HK-2 (cell line): ENCODE results near the gene CERS1.

Source experiments
- DNase-seq: peaks from one replicate; pipeline ENCODE4 v3.0.0-alpha.2; 2018; ENCODE audit not compliant: unreplicated experiment

The CERS1 gene

DNA sequence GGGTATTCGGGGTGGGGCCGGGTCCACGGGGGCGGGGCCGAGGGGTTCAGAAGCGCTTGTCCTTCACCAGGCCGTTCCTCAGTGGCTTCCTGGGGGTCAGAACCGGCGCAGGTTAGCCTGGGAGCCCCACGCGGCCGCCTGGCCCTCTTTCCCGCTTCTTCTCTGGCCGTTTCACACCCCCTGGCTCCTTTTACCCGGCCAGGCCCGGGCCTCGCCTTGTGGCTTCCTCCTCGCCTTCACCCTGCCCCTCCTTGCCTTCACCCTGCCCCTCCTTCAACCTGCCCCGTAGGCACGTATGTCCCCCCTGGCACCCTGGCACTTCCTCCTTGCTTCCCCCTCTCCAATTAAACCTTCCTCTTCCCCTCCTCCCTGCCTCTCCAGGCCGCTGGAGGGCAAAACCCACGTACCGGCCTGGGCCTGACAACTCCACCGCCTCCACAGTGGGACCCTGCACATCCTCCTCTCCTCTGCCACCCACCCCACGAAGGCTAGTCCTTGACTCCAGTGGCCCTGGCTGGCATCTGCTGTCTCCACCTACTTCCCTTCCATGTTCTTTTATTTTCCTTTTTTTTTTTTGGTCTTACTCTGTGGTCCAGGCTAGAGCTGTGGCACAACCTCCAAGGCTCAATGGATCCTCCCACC is 25.3 kb downstream of the CERS1 start:
- DNase-seq, result no peak

DNA sequence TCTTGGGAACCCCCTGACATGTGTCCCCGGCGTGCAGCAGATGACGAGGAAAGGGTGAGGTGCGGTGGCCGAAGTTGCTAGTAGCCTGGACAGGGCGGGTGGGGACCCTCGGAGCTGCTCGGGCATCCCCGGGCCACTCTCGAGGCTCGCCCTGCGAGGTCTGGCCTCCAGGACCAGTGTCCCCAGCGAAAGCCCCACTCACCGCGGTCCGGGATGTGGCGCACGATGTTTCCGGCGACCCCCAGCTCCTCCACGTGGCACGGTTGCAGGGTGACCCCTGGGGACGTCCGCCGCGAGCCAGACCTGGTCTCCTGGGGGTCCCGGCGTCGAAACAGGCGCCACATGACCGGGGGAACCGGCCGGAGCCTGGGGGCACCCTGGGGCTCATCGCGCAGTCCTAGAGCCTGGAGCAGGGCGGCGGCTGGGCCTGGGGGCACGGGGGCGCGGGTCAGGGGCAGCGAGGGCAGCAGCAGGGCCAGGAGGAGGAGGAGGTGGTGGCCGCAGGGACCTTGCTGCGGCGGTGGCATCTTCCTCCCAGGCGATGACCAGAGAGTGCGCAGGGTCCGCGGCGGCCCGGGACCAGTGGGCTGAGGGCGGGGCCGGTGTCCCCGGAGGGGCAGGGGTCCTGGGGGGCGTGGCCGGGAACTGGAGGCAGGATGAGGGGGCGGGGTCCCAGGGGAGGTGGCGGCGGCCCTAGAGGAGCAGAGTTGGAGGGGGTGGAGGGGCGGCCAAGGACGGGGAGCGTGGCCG is 26.0 kb downstream of the CERS1 start:
- DNase-seq, result no peak

DNA sequence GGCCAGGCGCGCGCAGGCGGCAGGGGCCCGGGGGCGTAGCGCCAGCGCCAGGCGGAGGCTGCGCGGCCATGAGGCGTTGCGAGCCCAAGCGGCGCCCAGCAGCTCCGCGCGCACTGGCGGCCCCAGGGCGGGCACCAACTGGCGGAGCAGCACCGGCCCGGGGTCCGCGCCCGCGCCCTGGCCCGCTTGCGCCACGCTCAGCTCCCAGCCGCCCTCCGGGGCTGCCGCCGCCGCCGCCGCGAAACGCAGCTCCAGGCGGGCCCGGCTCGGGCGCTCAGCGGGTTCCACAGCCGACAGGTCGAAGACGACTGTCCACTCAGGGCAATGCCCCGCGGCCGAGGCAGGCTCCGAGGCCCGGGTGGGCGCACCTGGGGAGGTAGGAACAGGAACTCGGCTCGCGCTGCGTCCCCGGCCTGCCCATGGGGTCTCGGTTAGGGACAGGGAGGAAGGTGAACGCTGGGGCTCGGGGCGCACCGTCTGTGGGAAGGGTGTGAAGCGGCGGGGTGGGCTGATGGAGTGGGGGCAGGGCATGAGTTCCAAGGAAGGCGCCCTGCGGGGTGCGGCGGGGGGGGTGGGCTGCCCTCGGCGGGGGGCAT is 26.8 kb downstream of the CERS1 start:
- DNase-seq, result no peak

DNA sequence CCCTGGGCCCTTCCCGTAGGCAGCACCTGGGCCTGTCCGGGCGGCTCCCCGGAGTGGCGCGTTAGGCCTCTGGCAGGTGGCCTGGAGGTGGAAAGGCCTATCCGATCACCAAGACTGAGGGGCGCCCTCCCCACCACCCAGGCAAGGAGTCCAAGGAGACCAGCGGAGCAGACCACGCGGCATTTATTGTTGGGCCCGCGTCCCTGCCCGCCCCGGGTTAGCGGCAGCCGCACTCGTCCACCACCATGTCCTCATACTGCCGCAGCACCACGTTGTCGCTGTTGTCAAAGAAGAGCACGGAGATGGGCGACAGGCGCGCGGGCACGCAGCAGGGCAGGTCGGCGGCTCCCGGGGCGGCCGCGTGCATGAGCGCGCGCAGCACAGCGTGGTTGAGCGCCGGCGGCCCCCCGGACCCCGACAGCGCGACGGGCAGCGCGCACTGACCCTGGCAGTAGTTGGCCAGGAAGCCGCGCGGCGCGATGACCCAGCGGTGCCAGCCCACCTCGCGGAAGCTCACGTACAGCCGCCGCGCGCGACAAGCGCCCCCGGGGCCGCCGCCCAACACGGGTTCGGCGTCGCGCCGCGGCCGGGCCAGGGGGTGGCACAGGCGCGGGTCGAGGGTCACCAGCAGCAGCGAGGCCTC is 27.5 kb downstream of the CERS1 start:
- DNase-seq, result no peak

DNA sequence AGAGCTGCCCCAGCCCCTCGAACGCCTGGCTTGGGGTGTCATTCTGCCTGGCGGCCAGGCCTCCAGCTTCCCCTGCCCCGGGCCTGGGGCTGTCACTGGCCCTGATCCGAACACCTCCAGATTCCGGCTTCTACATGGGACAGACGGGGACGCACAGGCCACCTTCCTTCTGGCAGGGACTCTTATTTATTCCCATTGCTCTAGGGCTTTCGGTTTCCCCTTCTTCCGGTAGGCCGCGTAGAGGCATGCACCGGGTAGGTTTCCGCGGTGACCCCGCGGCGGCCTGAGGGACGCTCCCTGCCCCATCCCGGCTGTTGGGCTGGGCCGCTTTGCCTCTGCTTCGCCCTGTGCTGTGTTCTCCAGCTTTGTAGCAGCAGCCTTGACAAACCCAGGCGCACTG is 28.2 kb downstream of the CERS1 start:
- DNase-seq, result no peak

DNA sequence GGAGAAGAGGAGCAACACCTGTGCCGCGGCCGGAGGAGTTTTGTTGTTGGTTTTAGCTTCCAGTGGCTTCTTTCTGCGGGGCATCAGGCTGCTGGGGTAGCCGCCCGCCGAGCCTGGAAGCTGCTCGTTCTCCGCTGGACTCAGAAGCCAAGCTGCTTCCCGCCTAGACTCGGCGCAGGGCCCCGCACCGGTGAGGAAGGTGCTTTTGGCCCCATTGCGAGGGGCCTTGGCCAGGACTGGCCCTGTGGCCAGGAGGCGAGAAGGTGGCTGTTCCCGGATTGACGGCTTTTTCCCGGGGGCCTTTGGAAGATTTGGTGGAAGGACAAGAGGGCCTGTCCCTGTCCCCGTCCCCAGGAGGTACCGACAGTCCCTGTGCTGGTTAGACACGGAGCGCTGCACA is 28.8 kb downstream of the CERS1 start:
- no peak for DNase-seq

DNA sequence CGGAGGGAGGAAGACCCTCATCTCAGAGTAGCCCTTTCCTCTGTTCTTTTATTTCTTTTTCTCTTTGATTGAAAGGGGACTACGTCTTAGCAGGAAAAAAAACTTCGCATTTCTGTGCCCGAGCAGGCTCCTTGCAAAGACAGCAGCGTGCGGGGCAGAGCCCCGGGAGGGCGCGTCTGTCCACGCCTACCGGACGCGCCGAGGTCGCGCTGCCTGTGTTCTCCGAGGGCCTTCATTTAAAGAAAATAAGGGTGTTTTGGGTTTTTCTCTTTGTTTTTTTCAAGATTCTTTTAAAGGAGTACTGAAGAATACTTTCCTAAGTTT is 29.2 kb downstream of the CERS1 start:
- DNase-seq, result no peak

DNA sequence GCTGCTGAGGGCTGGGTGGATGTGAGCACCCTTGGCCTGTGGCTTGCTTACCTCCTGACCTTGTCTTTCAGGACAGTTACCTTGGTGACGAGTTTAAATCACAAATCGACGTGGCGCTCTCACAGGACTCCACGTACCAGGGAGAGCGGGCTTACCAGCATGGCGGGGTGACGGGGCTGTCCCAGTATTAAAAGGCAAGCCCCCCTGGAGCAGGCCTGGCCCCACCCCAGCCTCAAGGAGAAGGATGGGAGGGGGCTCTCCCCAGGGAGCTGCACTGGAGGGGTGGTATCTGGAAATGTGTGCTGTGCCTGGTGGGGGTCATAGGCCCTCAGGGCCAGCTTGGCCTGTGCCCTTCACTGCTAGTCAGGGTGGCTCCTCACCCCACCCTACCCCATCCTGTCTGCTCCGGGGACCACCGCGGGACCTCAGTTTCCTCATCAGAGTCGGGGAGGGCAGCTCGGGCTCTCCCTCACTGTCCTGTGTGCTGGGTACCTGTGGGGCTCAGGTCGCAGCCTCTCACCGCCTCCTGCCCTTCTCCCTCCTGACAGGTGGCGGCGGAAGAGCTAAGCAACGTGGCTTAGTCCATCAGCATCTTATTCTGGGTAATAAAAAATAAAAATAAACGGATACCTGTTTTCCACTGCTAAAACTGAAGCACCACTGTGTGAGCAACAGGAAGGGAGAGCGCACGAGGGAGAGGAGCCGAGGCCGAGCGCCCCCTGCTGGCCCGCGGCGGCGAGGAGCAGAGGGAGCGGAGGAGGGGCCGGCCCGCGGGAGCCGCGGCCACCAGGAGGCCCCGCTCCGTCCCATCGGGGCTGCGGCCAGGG is 29.8 kb downstream of the CERS1 start:
- DNase-seq, result no peak

DNA sequence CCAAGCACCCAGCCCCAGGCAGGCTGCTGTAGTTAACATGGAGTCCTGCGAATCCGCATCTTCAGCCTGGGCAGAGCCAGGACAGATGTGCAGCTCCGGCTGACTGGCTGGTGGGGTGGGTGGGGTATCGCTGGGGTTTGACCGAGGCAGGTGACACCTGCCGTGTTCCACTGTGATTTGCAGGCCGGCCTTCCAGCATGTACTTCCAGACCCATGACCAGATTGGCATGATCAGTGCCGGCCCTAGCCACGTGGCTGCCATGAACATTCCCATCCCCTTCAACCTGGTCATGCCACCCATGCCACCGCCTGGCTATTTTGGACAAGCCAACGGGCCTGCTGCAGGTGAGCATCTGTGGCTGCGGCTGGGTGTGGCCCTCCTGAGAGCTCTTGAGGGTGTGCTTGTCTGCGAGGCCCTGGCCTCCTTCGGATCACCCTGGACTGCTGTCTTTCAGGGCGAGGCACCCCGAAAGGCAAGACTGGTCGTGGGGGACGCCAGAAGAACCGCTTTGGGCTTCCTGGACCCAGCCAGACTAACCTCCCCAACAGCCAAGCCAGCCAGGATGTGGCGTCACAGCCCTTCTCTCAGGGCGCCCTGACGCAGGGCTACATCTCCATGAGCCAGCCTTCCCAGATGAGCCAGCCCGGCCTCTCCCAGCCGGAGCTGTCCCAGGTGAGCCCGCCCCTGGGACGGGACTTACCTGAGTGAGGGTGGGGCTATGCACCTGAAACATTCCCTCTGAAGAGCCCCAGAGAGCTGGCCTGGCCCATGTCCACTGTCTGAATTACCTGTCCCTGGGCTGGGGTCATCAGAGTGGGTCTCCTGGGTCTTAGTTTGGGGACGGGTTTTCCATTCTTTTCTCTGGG is 30.6 kb downstream of the CERS1 start:
- no peak for DNase-seq

DNA sequence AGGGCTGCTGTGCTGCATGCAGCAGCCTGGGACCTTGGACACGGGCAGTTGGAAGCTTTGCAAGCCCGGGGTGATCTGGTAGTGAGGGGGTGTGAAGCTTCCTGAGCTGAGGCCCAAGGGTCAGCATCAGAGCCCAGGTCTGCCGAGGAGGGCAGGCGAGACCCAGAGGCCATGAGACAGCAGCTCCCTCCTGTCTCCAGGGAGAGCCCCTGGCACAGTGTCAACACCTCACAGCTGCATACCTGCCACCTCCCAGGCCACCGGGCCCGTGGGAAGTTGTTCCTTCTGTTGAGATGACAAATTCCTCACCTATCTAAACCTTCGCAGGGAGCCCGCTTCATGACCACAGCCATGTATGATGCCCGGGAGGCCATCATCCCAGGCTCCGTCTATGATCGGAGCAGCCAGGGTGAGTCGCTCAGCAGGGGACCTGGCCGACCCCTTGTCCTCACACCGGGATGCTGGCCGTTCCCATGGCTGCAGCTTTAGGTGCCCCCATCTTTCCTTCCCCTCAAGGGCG is 32.1 kb downstream of the CERS1 start:
- DNase-seq, result no peak

DNA sequence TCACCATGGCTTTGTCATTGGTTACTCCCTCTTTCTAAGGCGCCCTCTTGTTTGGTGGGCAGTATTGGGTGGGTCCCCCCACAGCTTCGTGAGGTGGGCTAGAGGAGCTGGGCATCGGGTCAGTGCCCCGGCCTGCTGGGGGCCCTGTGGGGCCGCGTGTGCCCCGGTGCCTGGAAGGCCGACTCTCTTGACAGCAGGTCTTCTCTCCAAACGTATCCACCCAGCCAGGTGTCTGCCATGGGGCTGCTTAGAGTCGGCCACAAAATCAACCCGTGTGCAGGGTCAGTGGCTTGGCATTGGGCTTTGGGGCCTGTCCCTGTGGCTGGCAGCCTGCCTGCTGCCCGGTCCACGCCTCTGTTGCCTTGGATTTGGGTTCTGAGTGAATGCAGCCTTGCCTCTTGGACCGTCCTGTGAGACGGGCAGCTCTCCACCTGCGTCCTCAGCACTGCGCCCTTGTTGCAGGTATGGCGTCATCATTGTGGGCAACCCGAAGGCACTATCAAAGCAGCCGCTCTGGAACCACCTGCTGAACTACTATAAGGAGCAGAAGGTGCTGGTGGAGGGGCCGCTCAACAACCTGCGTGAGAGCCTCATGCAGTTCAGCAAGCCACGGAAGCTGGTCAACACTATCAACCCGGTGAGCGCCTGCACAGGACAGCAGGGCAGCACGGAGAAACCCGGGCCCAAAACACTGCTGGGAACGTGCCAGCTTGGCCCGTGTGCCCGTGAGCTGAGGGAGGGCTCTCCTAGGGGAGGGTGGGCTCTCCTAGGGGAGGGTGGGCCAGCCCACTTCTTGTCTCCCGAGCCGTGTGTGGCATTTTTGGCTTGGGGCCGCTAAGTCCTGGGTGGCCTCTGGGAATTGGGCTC is 32.7 kb downstream of the CERS1 start:
- DNase-seq, result no peak

DNA sequence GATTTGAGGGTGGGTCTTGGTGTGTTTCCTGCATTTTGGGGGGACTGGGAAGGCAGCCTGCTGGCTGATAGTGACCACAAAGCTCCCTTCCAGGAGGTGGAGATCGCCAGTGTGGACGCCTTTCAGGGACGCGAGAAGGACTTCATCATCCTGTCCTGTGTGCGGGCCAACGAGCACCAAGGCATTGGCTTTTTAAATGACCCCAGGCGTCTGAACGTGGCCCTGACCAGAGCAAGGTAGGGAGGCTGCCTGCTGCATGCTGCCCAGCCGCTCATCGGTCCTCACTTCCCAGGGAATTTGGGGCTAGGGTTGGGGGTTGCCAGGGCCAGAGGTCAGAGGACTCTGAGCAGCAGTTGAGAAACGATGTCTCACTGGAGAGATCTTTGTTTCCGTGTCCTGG is 34.0 kb downstream of the CERS1 start:
- DNase-seq, result no peak

DNA sequence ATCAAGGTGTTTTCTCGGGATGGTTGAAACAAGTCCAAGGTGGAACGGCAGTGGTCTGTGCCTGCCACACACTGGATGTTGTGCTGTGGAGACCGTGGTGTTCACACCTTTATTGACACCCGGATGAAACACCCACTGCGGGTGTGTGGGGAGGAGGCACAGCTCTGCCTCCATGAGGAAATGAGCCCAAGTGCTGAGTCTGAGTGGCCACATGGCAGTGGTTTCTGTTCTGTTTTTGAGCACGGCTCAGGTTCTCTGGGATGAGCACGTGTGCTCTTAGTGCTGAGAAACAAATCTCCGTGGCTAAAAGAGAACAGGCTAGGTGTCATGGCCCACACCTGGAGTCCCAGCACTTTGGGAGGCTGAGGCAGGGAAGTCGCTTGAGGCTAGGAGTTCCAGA is 34.7 kb downstream of the CERS1 start:
- no peak for DNase-seq

DNA sequence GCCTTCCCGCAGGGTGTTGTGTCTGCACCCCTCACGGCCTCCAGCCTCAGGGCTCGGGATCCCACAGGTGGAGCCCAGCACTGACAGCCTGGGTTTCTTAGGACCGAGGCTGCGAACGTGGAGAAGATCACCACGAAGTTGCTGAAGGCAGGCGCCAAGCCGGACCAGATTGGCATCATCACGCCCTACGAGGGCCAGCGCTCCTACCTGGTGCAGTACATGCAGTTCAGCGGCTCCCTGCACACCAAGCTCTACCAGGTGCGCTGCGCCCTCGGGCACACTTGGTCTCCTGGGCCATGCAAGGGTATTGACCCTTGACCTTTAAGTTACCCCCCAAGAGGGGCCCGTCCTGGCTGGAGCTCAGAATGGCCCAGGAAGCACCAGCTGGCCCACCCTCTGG is 35.2 kb downstream of the CERS1 start:
- no peak for DNase-seq

DNA sequence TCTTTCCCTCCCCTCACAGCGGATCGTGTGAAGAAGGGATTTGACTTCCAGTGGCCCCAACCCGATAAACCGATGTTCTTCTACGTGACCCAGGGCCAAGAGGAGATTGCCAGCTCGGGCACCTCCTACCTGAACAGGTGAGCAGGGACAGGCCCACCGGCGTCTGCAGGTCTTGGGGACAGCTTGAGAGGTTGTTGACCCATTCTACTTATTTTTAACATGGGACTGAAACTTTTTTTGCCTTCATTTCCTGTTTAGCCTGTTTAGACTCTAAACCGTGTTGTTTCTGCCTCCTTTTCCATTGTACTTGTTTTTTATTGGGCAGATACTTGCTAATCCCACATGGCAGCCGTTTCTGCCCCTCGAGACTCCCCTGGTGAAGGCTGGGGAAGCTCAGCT is 35.7 kb downstream of the CERS1 start:
- no peak for DNase-seq

DNA sequence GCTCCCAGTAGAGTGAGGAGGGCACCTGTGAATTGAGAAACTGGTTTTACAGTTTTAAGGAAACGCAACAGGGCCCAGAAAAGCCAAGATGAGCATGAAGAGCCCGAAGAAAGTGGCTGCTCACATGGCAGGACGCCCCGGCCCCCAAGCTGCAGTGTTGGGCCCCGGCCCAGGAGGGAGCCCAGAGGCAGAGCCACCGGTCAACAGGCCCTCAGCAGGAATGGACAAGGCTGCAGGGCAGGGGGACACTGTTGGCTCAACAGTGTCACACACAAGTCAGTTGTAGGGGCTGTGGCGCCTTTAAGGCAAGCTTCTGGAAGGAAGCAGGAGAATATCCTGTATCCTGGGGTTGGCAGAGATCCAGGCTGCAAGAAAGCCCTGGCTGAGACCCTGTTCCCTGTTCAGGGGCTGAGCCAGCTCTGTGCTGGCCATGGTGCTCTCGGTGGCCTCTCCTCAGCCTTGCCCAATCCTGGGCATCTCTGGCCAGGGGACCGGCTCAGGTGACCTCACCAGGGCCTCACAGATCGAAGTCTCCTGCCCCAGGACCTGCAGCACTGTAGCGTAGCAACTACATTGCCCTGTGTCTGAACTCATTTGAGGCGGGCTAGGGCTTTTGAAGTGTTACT is 36.2 kb downstream of the CERS1 start:
- no peak for DNase-seq

DNA sequence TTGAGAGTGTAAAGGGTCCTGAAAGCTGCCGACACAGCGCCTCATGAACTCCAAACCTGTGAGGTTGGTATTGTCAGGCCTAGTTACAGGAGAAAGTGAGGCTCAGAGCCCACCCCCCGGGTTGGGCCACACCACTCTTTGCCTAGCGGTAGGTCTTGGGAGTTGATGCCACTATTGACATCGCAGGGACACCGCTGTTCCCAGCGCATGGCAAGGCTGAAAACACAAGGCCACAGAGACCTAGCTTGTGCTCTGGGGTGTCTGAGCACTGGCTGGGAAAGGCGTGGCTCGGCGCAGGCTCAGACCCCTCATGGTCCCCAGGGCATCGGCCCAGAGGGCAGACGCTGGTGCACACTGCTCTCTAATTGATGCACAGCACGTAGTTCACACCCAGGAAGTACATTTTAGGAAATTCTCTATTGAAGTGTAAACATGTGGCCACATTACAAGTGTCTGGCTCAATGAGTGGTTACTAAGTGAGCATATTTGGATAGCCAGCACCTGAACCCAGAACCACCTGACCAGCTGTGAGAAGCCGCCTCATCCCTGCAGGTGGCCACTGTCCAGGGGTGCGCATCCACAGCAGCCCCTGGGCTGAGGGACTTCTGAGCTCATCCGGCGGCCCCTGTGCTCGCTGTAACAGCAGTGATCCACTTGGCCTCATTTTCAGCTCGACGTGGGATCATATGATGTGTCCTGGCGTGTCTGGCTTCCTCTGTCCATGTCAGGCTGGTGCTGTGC is 36.9 kb downstream of the CERS1 start:
- no peak for DNase-seq

DNA sequence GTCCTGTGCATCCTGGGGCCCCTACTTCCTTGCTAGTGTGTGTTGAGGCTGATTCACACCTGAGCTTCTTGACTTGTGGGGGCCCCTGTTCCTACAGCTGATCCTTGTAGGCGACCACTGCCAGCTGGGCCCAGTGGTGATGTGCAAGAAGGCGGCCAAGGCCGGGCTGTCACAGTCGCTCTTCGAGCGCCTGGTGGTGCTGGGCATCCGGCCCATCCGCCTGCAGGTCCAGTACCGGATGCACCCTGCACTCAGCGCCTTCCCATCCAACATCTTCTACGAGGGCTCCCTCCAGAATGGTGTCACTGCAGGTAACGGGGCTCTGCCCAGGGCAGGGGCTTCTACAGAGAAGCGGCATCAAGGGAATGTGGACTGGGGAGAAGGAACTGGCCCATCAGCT is 38.7 kb downstream of the CERS1 start:
- DNase-seq, result no peak
